SHP77 treated with DMSO at 0.1 percent for 48 hours (cell line): ENCODE data around the gene KIF2C.
"Not testable (repeated sequence)": the region's sequence is repeated elsewhere in the genome, so short reads cannot be mapped to it uniquely, and the experiment has no call there.

Source experiments
- DNase-seq: peaks from one replicate; lab custom pipeline; 2025; lab: John Stamatoyannopoulos, UW

Gene KIF2C

DNA sequence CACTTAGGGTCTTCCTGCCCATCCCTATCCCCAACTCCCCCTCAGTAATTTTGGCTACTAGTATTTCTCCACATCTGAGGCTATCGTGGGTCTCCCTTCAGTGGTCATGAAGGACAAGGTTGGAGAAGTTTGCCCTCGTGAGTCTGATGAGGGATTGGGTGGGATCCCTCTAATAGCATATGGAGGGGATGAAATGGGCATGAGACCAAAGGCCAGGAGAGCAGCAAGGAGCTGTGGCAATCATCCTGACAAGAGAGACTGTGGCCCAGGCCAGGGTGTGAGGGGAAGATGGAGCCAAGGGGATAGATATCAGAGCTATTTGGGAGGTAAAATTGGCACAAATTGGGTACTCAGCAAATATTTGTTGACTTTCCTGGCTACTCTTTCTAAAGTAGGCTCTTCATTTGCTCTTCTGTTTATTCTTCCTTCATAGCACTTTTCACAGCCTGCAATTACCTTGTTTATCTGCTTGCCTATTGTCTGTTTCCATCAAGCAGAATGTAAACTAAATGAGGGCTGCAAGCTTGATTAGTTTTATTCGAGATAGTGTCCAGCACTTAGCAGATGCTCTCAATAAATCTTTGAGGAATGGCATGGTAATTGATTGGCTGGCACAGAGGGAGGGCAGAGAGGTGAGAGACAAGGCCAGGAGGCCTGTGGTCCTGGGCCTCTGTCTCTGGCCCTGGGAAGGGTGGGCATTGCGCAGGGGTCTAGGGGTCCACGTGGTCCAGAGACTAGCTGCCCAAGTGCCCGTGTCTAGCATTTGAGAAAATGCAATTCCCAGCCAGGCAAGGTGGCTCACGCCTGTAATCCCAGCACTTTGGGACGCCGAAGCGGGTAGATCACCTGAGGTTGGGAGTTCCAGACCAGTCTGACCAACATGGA lies 59.1 kb downstream of the KIF2C start:
- no peak for DNase-seq

DNA sequence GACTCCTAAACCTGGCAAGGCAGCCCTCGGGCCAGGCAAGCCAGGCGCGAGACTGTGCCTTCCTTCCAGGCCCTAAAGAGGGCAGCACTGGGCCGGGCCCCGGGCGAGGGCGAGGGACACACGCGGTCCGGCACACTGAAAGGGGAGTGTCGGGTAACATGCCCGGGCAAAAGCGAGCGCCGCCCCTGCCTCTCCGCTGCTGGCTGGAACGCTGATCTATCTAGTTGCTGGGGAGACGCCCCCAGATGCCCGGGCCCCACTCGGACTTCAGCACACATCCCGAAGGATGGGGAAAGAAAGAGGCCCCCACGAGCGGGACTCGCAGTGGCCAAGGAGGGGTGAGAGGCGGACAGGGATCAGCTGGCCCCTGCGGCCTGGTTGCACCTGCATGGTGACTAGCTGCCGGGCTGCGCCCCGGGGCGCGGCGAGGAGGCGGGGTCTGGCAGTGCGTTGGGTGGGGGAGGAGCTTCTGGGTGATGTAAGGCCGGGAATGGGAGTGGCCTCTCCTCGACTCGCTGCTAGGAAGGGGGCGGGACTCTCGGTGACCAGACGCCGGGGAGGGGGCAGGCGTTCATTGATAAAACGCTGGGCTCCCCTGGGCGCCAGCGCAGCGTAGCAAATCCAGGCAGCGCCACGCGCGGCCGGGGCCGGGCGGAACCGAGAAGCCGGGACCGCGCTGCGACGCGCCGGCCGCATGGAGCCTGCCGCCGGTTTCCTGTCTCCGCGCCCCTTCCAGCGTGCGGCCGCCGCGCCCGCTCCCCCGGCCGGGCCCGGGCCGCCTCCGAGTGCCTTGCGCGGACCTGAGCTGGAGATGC lies 60.3 kb downstream of the KIF2C start, which contains the start of gene PLK3:
Gene PLK3 (plus strand): TSS at position 608 of the 815 bp plus-strand sequence. CDS start 87 bp downstream, at position 695.
- DNase-seq = peak; percentile 87

DNA sequence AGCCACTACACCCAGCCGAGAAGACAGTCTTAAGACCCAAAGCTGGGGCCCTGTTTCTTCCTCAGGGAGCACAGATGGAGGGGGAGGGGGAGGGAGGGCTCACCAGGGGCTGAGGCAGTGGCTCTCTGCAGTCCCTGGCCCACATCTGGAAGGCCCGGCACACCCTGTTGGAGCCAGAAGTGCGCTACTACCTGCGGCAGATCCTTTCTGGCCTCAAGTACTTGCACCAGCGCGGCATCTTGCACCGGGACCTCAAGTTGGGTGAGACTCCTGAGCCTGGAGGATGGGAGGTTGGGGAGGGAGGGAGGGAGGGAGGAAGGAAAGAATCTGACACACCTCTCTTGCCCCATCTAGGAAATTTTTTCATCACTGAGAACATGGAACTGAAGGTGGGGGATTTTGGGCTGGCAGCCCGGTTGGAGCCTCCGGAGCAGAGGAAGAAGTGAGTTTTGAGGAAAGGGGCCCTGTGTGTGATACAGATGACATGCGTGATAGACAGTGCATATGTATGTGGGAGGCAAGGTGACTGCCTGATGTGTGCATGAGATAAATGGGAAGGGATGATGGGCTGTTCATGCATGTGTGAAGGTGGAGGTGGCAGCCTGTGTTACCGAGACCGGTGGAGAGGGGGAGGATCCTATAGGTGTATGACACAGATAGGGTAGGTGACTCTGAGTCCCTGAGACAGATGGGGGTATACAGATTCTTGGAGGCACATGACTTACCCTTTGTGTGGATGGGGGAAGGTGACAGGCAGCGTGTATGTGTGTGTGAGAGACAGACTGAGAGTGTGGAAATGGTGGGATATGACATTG lies 62.1 kb downstream of the KIF2C start:
- DNase-seq = no peak

DNA sequence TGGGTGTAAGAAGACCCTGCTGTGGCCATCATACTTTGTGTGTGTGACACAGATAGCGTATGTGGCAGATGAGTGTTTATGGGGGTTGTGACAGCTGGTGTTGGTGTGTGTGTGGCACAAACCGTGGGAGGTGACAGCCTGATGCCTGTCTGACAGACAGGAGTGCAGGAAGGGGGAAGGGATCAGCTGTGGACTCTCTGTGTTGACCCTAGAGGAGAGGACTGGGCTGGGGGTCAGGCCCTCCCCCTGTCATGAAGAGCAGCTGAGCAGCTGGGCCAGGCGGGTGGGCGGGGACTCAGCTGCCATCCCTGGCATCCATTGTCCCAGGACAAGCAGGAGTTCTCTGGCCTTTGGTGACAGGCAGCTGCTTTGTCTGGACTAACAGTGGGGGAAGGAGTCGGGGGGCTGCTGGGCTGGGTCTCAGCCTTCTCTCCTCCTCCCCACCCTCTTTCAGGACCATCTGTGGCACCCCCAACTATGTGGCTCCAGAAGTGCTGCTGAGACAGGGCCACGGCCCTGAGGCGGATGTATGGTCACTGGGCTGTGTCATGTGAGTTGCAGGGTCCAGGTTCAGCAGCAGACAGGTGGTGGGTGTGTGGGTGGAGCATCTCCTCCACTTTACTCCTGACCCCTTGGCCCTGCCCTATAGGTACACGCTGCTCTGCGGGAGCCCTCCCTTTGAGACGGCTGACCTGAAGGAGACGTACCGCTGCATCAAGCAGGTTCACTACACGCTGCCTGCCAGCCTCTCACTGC lies 62.8 kb downstream of the KIF2C start:
- no peak for DNase-seq

DNA sequence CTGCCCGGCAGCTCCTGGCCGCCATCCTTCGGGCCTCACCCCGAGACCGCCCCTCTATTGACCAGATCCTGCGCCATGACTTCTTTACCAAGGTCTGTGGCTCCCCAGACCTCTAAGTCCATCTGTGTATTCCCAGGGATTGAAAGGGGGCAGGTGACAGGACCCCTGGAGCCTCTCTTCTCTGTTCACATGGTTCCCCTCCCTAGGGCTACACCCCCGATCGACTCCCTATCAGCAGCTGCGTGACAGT lies 63.4 kb downstream of the KIF2C start:
- DNase-seq = no peak

DNA sequence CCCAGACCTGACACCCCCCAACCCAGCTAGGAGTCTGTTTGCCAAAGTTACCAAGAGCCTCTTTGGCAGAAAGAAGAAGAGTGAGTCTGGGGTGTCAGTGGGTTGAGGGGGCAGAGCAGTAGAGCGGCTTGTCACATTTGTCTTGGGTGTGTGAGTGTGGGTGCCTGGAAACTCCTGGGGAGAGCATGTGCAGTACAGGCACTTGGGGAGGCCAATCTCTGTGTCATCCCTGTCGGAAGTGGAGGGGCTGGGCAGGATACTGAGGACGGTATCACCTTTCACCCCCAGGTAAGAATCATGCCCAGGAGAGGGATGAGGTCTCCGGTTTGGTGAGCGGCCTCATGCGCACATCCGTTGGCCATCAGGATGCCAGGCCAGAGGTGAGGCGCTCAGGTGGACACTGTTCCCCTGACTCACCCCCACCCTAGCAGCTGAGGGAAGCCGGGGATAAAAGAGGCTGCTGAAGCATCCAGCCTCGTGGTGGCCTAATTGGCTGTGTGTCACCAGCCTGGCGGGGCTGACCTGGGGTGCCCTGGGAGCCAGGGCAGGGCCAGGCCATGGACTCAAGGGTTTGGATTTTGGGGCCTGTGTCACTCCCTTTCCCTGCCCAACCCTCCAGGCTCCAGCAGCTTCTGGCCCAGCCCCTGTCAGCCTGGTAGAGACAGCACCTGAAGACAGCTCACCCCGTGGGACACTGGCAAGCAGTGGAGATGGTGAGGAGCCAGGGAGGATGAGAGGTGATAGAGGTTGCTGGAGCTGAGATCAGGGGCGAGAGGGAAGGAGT lies 63.9 kb downstream of the KIF2C start:
- no peak for DNase-seq

DNA sequence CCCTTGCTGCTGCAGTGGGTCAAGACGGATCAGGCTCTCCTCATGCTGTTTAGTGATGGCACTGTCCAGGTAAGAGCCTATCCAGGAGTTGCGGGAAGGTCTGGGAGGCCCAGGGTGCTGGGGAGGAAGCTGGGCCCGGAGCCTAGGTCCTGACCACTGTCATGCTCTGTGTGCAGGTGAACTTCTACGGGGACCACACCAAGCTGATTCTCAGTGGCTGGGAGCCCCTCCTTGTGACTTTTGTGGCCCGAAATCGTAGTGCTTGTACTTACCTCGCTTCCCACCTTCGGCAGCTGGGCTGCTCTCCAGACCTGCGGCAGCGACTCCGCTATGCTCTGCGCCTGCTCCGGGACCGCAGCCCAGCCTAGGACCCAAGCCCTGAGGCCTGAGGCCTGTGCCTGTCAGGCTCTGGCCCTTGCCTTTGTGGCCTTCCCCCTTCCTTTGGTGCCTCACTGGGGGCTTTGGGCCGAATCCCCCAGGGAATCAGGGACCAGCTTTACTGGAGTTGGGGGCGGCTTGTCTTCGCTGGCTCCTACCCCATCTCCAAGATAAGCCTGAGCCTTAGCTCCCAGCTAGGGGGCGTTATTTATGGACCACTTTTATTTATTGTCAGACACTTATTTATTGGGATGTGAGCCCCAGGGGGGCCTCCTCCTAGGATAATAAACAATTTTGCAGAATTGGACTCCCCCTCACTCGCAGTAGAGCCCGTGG lies 65.8 kb downstream of the KIF2C start:
- no peak for DNase-seq

DNA sequence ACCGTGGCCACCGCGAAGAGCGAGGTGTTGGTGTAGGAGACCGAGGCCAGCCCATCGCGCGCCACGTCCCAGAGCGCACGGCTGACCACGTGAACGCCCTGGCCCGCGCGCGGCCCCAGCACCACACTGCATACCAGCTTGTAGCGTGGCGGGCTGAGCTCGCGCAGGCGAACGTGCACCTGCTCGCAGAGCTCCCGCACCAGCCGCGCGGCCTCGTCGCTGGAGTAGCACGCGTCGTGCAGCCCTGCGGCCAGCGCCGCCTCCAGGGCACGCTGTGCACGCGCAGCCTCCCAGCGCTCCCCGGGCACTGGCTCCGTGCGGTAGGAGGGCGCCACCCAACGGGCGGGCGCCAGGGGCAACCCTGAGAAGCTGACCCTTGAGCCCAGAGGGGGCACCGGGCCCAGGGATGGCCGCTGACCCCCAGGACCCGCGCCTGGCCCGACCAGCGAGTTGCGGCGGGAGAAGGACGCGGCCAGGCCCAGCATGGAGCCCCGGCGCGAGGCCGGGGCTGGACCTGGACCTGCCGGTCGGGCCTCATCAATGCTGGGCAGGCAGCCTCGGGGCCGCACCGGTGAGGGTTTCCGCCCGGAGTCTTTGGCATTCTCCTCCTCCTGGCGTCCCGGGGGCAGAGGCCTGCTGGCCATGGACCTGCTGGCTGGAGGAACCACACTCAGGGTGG lies 66.5 kb downstream of the KIF2C start:
- DNase-seq = no peak

DNA sequence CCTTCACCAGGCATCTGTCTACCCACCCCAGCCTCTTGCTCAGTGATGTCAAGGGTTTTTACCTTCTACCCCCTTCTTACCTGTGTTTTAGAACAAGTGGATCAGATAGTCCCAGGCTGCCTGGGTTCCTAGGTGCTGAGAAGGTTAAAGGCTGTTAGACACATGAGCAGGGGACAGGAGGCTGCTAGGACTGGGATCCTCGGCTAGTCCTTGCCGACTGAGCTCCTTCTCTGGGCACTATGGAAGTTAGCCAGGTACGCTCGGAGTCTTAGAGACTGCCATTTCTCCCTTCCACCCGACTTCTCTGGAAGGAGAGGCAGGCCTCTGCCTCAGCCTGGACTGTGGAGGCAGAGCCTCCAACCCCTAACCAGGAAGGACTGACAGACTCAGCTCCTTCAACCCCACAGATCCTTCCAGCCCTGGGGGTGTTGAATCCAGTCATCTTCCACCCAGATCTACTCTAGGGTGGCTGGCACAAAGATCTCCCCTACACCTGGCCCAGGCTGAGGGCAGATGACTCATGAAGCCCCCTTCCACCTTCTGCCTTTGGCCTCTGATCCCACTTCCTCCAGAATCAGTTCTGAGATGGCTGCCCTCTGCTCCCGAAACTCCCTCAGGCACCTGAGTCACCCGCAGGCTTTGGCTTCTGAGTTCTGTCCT lies 67.2 kb downstream of the KIF2C start, which contains the start of gene DYNLT4:
Gene DYNLT4 (minus strand): TSS at position 648 of the 660 bp plus-strand sequence. CDS start 683 bp downstream, outside the sequence.
- DNase-seq = no peak

DNA sequence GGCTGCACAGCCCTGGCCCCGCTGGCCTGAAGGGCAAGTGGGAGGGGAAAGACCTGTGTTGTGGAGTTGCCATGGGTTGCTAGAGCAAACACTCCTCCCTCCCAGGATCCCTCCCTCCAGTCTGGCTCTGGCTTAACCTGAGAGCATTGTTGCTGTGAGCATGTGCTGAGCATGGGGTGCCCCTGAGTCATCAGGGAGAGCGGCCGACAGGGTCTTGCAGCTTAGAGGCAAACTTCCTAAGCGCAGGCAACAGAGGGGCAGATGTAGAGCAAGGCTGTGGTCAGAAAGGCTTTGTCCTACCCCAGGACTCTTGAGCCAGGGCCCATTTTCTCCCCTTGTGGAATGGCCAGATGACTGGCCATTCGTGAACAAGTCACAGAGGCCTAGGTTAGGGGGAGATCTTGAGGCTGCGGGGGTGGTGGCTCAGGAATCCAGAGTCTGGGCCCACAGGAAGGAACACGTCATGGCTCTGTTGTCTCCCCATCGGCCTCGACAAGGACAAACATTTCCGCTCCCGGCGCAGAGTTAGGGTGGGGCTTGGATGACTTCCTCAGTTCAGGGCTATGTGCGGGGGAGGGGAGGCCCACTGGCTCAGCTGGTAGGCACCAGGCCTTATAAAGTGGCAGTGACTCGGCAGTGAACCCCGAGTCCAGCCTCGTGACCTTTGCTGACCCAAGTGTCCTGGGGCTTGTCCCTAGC lies 67.9 kb downstream of the KIF2C start:
- peak; percentile 68 for DNase-seq

DNA sequence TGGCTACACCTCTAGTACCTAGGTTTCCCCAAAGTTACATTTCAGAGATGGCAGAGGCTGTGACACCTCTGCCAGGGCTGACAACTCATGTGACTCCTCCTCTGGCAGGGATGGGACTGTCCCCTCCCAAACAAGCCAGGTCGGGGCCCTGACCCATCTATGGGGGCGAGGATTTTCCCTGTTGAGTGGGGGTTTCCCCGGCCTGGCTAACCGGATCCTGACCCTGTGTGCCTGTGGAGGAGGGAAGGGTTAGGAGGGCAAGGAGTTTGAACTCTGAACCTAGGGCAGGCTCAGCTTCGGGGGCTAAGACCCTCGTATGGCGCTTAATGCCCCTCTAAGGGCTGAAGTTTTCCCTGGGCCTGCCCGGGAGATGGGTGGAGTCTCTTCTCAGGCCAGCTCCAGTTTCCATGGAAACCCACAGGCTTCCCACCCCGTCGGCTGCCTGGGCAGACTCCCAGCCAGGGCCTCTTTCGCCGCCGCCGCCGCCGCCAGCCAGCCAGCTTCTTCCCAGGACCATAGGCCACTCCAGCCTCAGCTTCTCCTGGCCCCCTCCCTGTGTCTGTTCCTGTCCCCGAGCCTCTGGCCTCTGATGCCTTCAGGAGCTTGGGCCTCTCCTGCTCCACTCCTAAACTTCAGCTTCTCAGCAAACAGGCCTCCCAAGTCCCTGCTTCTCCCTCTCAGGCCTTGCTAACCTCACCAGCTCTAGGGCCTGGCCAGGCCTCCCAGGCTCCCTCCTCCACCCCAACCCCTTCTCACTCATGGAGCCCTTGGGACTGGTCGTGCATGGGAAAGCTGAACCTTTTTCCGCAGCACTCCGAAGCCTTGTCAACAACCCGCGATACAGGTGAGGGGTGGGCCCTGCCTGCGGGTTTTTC lies 68.7 kb downstream of the KIF2C start, which contains the start of gene BTBD19:
Gene BTBD19 (plus strand): TSS at position 461 of the 875 bp plus-strand sequence. CDS start 298 bp downstream, at position 759.
- DNase-seq = no peak

DNA sequence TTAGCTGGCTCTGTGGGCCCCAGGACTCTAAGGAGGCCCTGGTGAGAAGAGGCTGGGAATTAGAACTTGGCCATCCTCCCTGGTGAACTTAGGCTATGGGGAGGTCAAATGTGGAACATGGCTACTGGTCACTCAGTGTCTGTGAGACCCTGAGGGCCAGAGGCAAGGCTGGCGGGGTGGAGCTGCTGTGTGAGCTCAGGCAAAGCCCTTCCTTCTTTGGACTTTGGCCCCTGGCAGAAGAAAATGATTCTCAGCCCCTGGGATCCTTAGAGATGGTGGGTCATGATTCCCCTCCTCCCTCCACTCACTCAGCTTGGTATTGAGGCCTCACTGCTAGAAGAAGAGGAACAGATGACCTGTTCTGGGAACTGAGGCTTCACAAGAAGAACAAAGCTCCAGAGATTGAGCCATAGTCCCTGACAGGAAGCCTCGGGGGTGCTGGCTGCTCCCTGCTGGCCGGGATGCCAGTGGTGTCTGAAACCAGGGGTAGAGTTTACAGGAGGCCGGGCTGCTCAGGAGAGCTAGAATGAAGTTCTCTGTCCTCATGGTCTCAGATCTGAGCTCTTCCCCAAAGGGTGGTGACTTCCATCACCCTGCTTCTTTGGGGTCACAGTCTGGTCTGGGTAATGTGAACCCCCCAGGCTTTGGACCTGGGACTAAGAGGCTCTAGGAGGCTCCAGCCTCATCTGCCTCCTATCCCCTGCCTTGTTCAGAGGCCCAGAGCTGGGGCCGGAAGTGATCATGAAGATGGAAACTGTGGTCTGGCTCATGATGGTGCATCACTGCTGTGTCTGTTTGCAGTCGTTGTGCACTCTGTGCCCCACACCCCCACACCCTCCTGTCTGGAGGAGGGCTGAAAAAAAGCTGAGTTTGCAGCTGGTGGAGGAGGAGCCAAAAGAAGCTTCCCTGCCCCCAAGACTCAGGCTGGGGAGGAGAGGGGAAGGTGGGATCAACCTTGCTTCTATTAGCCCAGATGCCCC lies 69.6 kb downstream of the KIF2C start:
- DNase-seq = no peak

DNA sequence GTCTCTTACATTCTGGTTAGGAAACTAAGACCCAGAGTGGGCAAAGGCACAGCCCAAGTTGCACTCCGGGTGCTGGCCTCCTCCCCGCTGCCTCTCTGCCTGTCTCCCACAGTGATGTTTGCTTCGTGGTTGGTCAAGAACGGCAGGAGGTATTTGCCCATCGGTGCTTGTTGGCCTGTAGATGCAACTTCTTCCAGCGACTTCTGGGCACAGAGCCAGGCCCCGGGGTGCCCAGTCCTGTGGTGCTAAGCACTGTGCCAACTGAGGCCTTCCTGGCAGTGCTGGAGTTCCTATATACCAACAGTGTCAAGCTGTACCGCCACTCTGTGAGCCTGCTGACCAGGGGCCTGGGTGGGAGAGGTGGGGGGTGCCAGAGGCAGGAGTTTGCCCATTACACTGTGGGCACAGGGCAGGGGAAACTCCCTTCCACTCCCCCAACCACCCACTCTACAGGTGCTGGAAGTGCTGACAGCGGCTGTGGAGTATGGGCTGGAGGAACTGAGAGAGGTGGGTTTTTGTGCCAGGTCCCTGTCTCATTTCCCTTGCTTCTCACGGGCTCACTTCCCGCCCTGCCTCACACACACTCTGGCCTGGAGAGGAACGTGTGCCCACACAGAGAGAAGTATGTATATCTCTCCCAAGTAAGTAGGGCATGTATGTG lies 70.6 kb downstream of the KIF2C start:
- no peak for DNase-seq

DNA sequence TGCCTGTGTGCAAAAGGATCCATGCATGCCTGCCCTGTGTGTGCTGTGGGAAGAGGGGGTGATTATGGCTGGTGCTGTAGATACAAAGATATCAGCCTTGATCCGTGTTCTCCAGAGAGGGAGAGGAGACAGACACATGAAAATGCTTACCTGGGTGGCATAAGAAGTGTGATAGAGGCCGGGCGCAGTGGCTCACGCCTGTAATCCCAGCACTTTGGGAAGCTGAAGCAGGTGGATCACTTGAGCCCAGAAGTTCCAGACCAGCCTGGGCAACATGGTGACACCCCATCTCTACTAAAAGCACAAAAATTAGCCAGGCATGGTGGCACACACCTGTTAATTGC lies 71.1 kb downstream of the KIF2C start:
- DNase-seq = not testable (repeated sequence)

DNA sequence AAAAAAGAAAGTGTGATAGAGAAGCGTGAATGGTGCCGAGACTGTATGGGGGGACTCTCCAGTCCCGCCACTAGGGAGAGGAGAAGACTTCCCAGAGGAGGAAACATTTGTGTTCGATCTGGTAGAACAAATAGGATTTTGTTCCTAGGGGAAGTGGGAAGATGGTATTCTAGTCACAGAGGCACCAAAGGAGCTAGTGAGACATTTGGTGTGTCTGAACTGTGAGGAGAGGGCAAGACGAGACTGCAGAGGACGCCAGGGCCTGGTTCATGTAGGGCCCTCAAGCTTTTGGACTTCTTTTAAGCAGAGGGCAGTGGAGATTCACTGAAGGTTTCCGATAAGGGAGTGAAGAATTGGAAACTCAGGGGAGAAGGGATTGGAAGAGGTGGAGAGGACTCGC lies 71.6 kb downstream of the KIF2C start:
- no peak for DNase-seq
